ACC112 (cell line): ENCODE measurements around the gene CDC20.

ENCODE experiments used
- H2AFZ ChIP-seq: fragments of 200-600 bp; sonication (generic); one replicate; pipeline ENCODE4 v1.6.0; 2017; ENCODE audit warnings: antibody characterized with exemption, low read length; ENCODE audit not compliant: unreplicated experiment
- H3K27ac ChIP-seq: fragments of 200-600 bp; sonication (generic); 2 replicates; pipeline ENCODE4 v1.5.1; 2014; ENCODE audit warnings: low read depth, mild to moderate bottlenecking, antibody characterized with exemption, low read length, moderate library complexity
- H3K27me3 ChIP-seq: fragments of 200-600 bp; sonication (generic); 2 replicates; pipeline ENCODE4 v1.6.1; 2014; ENCODE audit warnings: mild to moderate bottlenecking, antibody characterized with exemption, low read length, moderate library complexity, mixed read lengths; ENCODE audit not compliant: insufficient read depth
- H3K36me3 ChIP-seq: fragments of 200-600 bp; sonication (generic); 2 replicates; pipeline ENCODE4 v1.6.1; 2016; ENCODE audit warnings: mild to moderate bottlenecking, antibody characterized with exemption, low read length, moderate library complexity, mixed read lengths; ENCODE audit not compliant: insufficient read depth
- H3K4me1 ChIP-seq: fragments of 200-600 bp; sonication (generic); one replicate; pipeline ENCODE4 v1.6.1; 2016; ENCODE audit warnings: low read length, mixed read lengths; ENCODE audit not compliant: insufficient read depth, unreplicated experiment, control insufficient read depth
- H3K4me3 ChIP-seq: fragments of 200-600 bp; sonication (generic); 2 replicates; pipeline ENCODE4 v1.5.1; 2014; ENCODE audit warnings: mild to moderate bottlenecking, low read depth, low read length
- H3K79me2 ChIP-seq: fragments of 200-600 bp; sonication (generic); one replicate; pipeline ENCODE4 v1.6.0; 2016; ENCODE audit warnings: low read length; ENCODE audit not compliant: control insufficient read depth, unreplicated experiment, insufficient read depth

CDC20 gene

GRCh38 chr1:43402089-43402865, 43.5 kb downstream of the CDC20 start:
- no peak overlapping the region for H3K4me3 ChIP-seq

GRCh38 chr1:43404353-43404752, 45.6 kb downstream of the CDC20 start:
- H3K4me3 ChIP-seq = no peak overlapping the region
- no peaks in the 10 kb centered on the region for H3K27me3 ChIP-seq
- peaks cover 22% of the 10 kb centered on the region for H3K36me3 ChIP-seq
- H3K79me2 ChIP-seq = peaks cover 9% of the 10 kb centered on the region
- H2AFZ ChIP-seq = no peak overlapping the region
- no peaks in the 10 kb centered on the region for H3K4me1 ChIP-seq
- no peak overlapping the region for H3K27ac ChIP-seq

More at GRCh38 chr1:43402089-43402865, 43.5 kb downstream of the CDC20 start:
- no peak overlapping the region for H3K27ac ChIP-seq
- H3K27me3 ChIP-seq = no peaks in the 10 kb centered on the region
- peaks cover 17% of the 10 kb centered on the region for H3K36me3 ChIP-seq
- no peaks in the 10 kb centered on the region for H3K4me1 ChIP-seq
- H2AFZ ChIP-seq = no peak overlapping the region
- peaks cover 15% of the 10 kb centered on the region for H3K79me2 ChIP-seq

- H2AFZ ChIP-seq = no peak overlapping the region
- H3K79me2 ChIP-seq = peaks cover 9% of the 10 kb centered on the region
- H3K27me3 ChIP-seq = no peaks in the 10 kb centered on the region
- H3K27ac ChIP-seq = no peak overlapping the region
- no peaks in the 10 kb centered on the region for H3K4me1 ChIP-seq
- peaks cover 26% of the 10 kb centered on the region for H3K36me3 ChIP-seq
- H3K4me3 ChIP-seq = no peak overlapping the region
These were observed 46.6 kb downstream of the CDC20 start for GRCh38 chr1:43405219-43405875.

GRCh38 chr1:43405876-43406234, 47.1 kb downstream of the CDC20 start:
- no peak overlapping the region for H2AFZ ChIP-seq

GRCh38 chr1:43410571-43410970, 51.8 kb downstream of the CDC20 start:
- H3K36me3 ChIP-seq = peaks cover 16% of the 10 kb centered on the region

More at GRCh38 chr1:43405876-43406234, 47.1 kb downstream of the CDC20 start:
- H3K36me3 ChIP-seq = peaks cover 26% of the 10 kb centered on the region
- peaks cover 8% of the 10 kb centered on the region for H3K79me2 ChIP-seq
- H3K4me1 ChIP-seq = no peaks in the 10 kb centered on the region
- no peak overlapping the region for H3K27ac ChIP-seq
- H3K27me3 ChIP-seq = no peaks in the 10 kb centered on the region
- H3K4me3 ChIP-seq = no peak overlapping the region

More at GRCh38 chr1:43410571-43410970, 51.8 kb downstream of the CDC20 start:
- Histone ChIP-seq H3K4me3 (no peak overlapping the region), H3K4me1 (no peaks in the 10 kb centered on the region), H3K27ac (no peak overlapping the region), H3K79me2 (no peaks in the 10 kb centered on the region), H2AFZ (no peak overlapping the region), H3K27me3 (no peaks in the 10 kb centered on the region)
